ENCODE data around the gene SLC7A10. TPM values are rescaled to one million over a fixed set of nuclear protein-coding genes. Genes with fewer than 3 reads are reported as not detected.

The SLC7A10 gene
- total RNA-seq, 1 experiment from 2014 or later: 2.9 TPM

DNA sequence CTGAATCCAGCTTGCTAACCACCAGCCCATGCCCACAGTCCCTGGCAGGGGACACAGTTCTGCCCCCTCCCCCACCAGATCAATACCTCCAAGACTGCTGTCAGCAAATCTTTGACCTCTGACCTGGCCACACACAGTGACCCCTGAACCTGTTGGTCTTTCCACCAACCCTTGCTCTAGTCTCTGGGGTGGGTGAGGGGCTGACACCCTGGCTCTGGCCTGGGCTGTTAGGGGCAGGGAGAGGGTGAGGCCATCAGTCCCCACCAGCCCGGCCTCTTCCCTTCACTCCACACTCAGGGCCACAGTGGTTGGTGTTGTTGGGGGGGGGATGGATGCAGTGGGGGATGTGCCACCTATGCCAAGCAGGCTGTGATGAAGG is 21.8 kb upstream of the SLC7A10 start:
- Histone ChIP-seq H2BK120ac (ENCODE audit: low read depth, low read length, poor library complexity, severe bottlenecking) (no peak overlapping the region), H2AFZ (ENCODE audit: low read length) (no peak overlapping the region), H2AK5ac (ENCODE audit: insufficient read length, low read length) (no peak overlapping the region), H3K9ac (ENCODE audit: extremely low read depth, insufficient read length, low read length) (no peak overlapping the region), H3K4ac (ENCODE audit: low read depth, low read length) (no peak overlapping the region), H2BK15ac (ENCODE audit: low read depth, low read length) (no peak overlapping the region), H3K23ac (ENCODE audit: insufficient read length, low read depth, low read length) (no peak overlapping the region), H3K4me1 (ENCODE audit: insufficient read depth, low read length) (no peaks in the 10 kb centered on the region), H3K27me3 (ENCODE audit: insufficient read depth, low read length) (no peaks in the 10 kb centered on the region), H3K79me1 (ENCODE audit: insufficient read depth, low read depth, low read length, poor library complexity, severe bottlenecking) (no peaks in the 10 kb centered on the region), H3K23me2 (ENCODE audit: insufficient read length, low read depth, low read length, poor library complexity, severe bottlenecking) (no peaks in the 10 kb centered on the region), H3K9me3 (ENCODE audit: control insufficient read depth, low read depth, low read length) (no peaks in the 10 kb centered on the region), H4K91ac (ENCODE audit: insufficient read length, low read depth, low read length) (no peak overlapping the region), H3K4me2 (ENCODE audit: insufficient read depth, insufficient read length, low read length) (no peak overlapping the region), H3K27ac (ENCODE audit: insufficient read length, low read depth, low read length) (no peak overlapping the region), H3K79me2 (ENCODE audit: insufficient read depth, low read length) (no peaks in the 10 kb centered on the region), H4K20me1 (ENCODE audit: control insufficient read depth, insufficient read depth, insufficient read length) (no peaks in the 10 kb centered on the region), H4K8ac (replicated peaks; ENCODE audit: insufficient read length, low read depth, low read length) (no peak overlapping the region), H2BK5ac (ENCODE audit: insufficient read length, low read length) (no peak overlapping the region), H2BK12ac (ENCODE audit: insufficient read length, low read depth, low read length) (no peak overlapping the region), H3T11ph (ENCODE audit: low read length) (no peak overlapping the region), H3K14ac (ENCODE audit: insufficient read depth, low read length) (no peak overlapping the region), H2BK20ac (ENCODE audit: low read depth, low read length, poor library complexity, severe bottlenecking) (no peak overlapping the region), H4K5ac (ENCODE audit: insufficient read length, low read depth, low read length) (no peak overlapping the region), H3K18ac (ENCODE audit: insufficient read length, low read depth, low read length) (no peak overlapping the region), H3K56ac (ENCODE audit: insufficient read length, low read depth, low read length) (no peak overlapping the region)
- peaks cover 9 to 10% of the 10 kb centered on the region in 2 experiments; a peak in 3 of 5 replicates for H3K9me3 Mint-ChIP-seq
- no peak overlapping the region for H3K4me3 Mint-ChIP-seq
- DNase-seq: no peak
- peaks cover 0 to 5% (median 3%) of the 10 kb centered on the region in 3 experiments; a peak in 2 of 7 replicates for H3K36me3 Mint-ChIP-seq (ENCODE audit: insufficient read depth in 1 of 3, low read depth in 3 of 3)
- TF ChIP-seq, protein P1, sequence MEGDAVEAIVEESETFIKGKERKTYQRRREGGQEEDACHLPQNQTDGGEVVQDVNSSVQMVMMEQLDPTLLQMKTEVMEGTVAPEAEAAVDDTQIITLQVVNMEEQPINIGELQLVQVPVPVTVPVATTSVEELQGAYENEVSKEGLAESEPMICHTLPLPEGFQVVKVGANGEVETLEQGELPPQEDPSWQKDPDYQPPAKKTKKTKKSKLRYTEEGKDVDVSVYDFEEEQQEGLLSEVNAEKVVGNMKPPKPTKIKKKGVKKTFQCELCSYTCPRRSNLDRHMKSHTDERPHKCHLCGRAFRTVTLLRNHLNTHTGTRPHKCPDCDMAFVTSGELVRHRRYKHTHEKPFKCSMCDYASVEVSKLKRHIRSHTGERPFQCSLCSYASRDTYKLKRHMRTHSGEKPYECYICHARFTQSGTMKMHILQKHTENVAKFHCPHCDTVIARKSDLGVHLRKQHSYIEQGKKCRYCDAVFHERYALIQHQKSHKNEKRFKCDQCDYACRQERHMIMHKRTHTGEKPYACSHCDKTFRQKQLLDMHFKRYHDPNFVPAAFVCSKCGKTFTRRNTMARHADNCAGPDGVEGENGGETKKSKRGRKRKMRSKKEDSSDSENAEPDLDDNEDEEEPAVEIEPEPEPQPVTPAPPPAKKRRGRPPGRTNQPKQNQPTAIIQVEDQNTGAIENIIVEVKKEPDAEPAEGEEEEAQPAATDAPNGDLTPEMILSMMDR (conservative IDR thresholded peaks at IDR 0.05): no peak
- no peak overlapping the region for H3K27ac Mint-ChIP-seq
- no CpG with 5 or more reads among the region's 1 CpG for WGBS (ENCODE audit: extremely low coverage, insufficient read length, low lambda C conversion rate)
- peaks cover 0 to 3% of the 10 kb centered on the region in 2 experiments; a peak in 1 of 4 replicates for H3K4me1 Mint-ChIP-seq
- H3K27me3 Mint-ChIP-seq (ENCODE audit: low read depth): peaks cover 14% of the 10 kb centered on the region
